ENCODE data around the gene PAIP2.
"Not testable (repeated sequence)": the region's sequence is repeated elsewhere in the genome, so short reads cannot be mapped to it uniquely, and the experiment has no call there.

Gene PAIP2

GRCh38 chr5:139299486-139299885 lies 42.2 kb upstream of the PAIP2 start:
- TF ChIP-seq TAF1 (IDR thresholded peaks at IDR 0.05; ENCODE audit: borderline replicate concordance, low read depth, low read length) = no peak
- TF ChIP-seq POLR2A (IDR thresholded peaks at IDR 0.05; ENCODE audit: low read depth, low read length) = no peak; the same call in 1 of the 2 replicates
- 0 out of 2 replicates have a peak, but pooled peaks have one; percentile 18 for TF ChIP-seq POLR2AphosphoS5 (IDR thresholded peaks at IDR 0.05; ENCODE audit: low read depth, low read length)
- FAIRE-seq (no peak), DNase-seq (ENCODE audit: insufficient read length) (no peak)

DNA sequence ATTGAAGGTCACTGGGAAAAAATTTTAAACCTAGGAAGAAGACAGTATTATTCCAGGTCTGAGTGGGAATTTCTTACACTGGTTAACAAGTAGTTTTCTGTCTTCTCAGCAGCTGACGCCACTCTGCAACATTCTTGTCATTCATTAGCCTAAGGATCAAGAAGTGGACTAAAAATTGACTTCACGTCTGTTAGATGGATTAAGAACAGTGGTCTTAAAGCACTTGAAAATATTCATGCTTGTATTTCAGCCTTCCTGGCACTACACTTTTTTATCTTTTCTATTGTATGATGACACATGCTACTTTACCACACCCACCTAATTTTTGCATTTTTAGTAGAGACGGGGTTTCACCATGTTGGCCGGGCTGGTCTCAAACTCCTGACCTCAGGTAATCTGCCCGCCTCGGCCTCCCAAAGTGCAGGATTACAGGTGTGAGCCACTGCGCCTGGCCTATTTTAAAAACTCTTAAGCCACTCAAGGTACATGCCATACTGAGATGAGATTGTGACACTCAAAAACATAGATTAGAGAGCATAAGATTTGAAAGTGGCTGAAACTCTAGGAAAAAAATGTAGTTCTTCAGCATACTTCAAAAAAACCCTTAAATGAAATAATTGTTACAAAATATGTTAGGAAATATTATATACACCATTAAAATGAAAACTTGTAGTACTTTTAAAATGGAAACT lies 39.7 kb upstream of the PAIP2 start:
- TF ChIP-seq TAF1 (IDR thresholded peaks at IDR 0.05; ENCODE audit: borderline replicate concordance, low read depth, low read length) (no peak), POLR2AphosphoS5 (IDR thresholded peaks at IDR 0.05; ENCODE audit: low read depth, low read length) (no peak), POLR2A (IDR thresholded peaks at IDR 0.05; ENCODE audit: low read depth, low read length) (no peak)
- no peak for FAIRE-seq
- no peak for DNase-seq (ENCODE audit: insufficient read length)

- FAIRE-seq (no peak), DNase-seq (ENCODE audit: insufficient read length) (no peak)
- no peak for TF ChIP-seq POLR2AphosphoS5 (IDR thresholded peaks at IDR 0.05; ENCODE audit: low read depth, low read length)
- no peak for TF ChIP-seq TAF1 (IDR thresholded peaks at IDR 0.05; ENCODE audit: borderline replicate concordance, low read depth, low read length)
- no peak for TF ChIP-seq POLR2A (IDR thresholded peaks at IDR 0.05; ENCODE audit: low read depth, low read length)
These were observed 37.0 kb upstream of the PAIP2 start for GRCh38 chr5:139304391-139305324.

DNA sequence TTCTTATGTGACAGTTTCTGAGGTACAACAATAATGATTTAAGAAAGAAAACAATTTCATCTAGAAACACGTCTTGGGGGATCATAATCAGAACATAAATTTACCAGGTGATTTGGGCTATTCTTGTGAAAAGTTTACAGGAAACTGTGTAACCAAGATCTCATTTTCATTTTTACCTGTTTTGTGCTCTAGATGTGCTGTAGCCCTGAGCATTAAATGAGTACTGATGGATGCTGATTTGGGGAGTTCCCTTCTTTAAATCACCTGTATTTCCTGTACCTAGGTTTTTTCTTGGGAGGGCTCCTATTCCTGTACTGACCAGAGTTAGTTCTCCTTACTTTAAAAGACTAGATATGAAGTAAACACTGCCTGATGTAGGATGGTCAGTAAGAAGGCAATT lies 35.5 kb upstream of the PAIP2 start:
- TF ChIP-seq POLR2A (IDR thresholded peaks at IDR 0.05; ENCODE audit: low read depth, low read length) (no peak), POLR2AphosphoS5 (IDR thresholded peaks at IDR 0.05; ENCODE audit: low read depth, low read length) (no peak), TAF1 (IDR thresholded peaks at IDR 0.05; ENCODE audit: borderline replicate concordance, low read depth, low read length) (no peak)
- DNase-seq (ENCODE audit: insufficient read length) = no peak
- no peak for FAIRE-seq

GRCh38 chr5:139306628-139307379 lies 34.9 kb upstream of the PAIP2 start:
- peak; percentile 73 for FAIRE-seq
- no peak for DNase-seq (ENCODE audit: insufficient read length)
- TF ChIP-seq TAF1 (IDR thresholded peaks at IDR 0.05; ENCODE audit: borderline replicate concordance, low read depth, low read length) (no peak), POLR2A (IDR thresholded peaks at IDR 0.05; ENCODE audit: low read depth, low read length) (no peak), POLR2AphosphoS5 (IDR thresholded peaks at IDR 0.05; ENCODE audit: low read depth, low read length) (no peak)

GRCh38 chr5:139308797-139309196 lies 32.9 kb upstream of the PAIP2 start:
- FAIRE-seq = no peak
- no peak for TF ChIP-seq POLR2A (IDR thresholded peaks at IDR 0.05; ENCODE audit: low read depth, low read length)
- no peak for TF ChIP-seq POLR2AphosphoS5 (IDR thresholded peaks at IDR 0.05; ENCODE audit: low read depth, low read length)
- no peak for TF ChIP-seq TAF1 (IDR thresholded peaks at IDR 0.05; ENCODE audit: borderline replicate concordance, low read depth, low read length)
- DNase-seq (ENCODE audit: insufficient read length) = no peak

- not testable (repeated sequence) for FAIRE-seq; DNase-seq (ENCODE audit: insufficient read length)
These were observed 30.9 kb upstream of the PAIP2 start for GRCh38 chr5:139310715-139311186.

DNA sequence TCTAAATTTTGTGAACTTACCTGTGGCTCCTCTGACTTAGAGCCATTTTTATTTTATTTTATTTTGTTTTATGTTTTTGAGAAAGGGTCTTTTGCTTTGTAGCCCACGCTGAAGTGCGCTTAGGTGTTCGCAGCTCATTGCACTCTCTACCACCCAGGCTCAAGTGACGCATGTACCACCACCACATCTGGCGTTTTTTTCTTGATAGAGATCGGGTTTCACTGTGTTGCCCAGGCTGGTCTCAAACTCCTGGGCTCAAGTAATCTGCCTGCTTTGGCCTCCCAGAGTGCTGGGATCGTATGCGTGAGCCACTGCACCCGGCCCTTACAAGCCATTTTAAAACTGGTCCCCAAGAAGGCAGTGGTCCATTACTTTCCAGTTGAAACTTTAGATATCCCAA lies 29.6 kb upstream of the PAIP2 start:
- DNase-seq (ENCODE audit: insufficient read length) (no peak), FAIRE-seq (no peak)
- TF ChIP-seq POLR2A (IDR thresholded peaks at IDR 0.05; ENCODE audit: low read depth, low read length) (no peak), POLR2AphosphoS5 (IDR thresholded peaks at IDR 0.05; ENCODE audit: low read depth, low read length) (no peak), TAF1 (IDR thresholded peaks at IDR 0.05; ENCODE audit: borderline replicate concordance, low read depth, low read length) (no peak)

DNA sequence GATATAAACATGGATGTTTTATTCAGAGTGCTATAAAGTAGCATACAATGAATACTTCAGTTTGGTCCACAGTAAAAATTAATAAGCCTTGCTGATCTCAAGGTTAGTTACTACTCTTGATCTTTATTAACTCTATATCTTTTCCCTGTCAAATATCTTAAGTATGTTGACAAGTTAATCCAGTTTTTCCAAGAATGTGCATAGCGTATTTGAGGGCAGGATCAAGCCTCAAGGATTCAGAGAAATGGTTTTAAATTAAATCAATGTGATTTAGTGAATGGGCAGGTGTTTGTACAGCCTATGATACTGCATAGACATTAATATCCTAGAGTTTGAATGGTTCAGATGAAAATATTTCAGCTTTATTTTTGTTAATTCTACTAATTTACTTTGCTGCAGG lies 27.4 kb upstream of the PAIP2 start:
- no peak for FAIRE-seq
- no peak for DNase-seq (ENCODE audit: insufficient read length)
- no peak for TF ChIP-seq POLR2AphosphoS5 (IDR thresholded peaks at IDR 0.05; ENCODE audit: low read depth, low read length)
- no peak for TF ChIP-seq TAF1 (IDR thresholded peaks at IDR 0.05; ENCODE audit: borderline replicate concordance, low read depth, low read length)
- TF ChIP-seq POLR2A (IDR thresholded peaks at IDR 0.05; ENCODE audit: low read depth, low read length) = no peak

DNA sequence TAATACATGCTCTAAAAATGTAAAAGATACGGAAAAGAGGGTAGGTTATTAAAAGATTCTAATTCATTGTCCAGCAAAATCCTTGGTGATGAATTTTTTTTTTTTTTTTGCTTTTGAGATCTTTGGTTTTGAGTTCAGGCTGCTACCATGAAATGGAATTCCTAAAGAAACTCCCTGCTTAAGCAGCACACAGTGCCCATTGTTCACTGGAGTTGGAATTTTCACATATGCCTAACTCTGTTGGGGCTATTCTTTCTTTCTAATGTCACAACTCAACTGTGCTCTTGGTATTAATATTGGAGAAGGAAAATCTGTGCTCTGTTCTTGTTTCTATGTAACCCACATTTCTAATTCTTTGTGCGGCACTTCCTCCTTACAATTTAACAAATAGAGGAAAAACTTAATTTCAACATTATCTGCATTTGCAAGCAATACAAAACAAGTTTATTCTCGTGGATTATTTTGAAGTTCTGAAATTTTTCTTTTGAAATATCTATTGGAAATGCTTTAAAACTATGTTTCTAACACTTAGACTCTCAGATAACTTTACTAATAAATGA lies 26.5 kb upstream of the PAIP2 start:
- DNase-seq (ENCODE audit: insufficient read length) (no peak), FAIRE-seq (no peak)
- TF ChIP-seq TAF1 (IDR thresholded peaks at IDR 0.05; ENCODE audit: borderline replicate concordance, low read depth, low read length) (no peak), POLR2A (IDR thresholded peaks at IDR 0.05; ENCODE audit: low read depth, low read length) (no peak), POLR2AphosphoS5 (IDR thresholded peaks at IDR 0.05; ENCODE audit: low read depth, low read length) (no peak)

DNA sequence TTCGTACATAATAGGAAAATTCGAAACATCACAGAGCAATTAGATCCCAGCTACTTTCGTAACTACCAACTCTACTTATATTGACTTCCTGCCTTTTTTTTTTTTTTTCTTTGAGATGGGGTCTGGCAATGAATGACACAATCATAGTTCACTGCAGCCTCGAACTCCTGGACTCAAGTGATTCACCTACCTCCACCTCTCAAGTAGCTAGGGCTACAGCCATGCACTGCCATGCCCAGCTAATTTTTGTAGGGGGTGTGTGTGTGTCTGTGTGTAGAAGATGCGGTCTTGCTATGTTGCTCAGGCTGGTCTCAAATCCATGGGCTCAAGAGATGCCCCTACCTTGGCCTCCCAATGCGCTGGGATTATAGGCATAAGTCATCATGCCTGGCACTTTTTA lies 5.8 kb upstream of the PAIP2 start:
- DNase-seq (ENCODE audit: insufficient read length) = no peak
- no peak for FAIRE-seq
- TF ChIP-seq POLR2AphosphoS5 (IDR thresholded peaks at IDR 0.05; ENCODE audit: low read depth, low read length) = no peak; the same call in 1 of the 2 replicates
- TF ChIP-seq POLR2A (IDR thresholded peaks at IDR 0.05; ENCODE audit: low read depth, low read length) = no peak
- TF ChIP-seq TAF1 (IDR thresholded peaks at IDR 0.05; ENCODE audit: borderline replicate concordance, low read depth, low read length) = no peak

Measured in GM12892 (cell line).